ENCODE measurements around the gene POMGNT2. TPM values are rescaled to one million over a fixed set of nuclear protein-coding genes. Genes with fewer than 3 reads are reported as not detected.

The POMGNT2 gene
- total RNA-seq, 6 experiments from 2014 or later = 4.8 to 9.2 (median 6.0) TPM

DNA sequence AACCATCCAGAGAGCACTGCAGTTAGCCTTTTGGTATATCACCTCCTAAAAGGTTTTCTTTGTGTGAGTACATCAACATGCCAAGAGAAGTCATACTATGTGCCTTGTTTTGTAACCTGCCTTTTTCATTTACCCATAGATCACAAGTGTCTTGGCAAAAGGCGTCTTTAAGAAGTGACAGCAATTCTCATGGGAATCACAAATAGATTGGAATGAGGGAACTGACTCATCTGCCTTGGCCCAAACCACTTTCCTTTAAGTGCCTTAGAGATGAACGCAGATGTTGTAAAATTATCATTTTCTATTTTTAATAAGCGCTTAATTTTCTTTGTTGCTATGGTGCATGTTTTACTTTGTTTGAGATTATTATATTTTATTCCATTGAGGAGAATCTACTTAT, 20.7 kb upstream of the POMGNT2 start:
- Histone ChIP-seq H3K9me3 (no peaks in the 10 kb centered on the region), H3K4me3 (no peak overlapping the region), H3K27me3 (no peaks in the 10 kb centered on the region), H3K4me1 (no peaks in the 10 kb centered on the region), H3K36me3 (no peaks in the 10 kb centered on the region), H3K27ac (no peak overlapping the region)
- TF ChIP-seq CTCF (IDR thresholded peaks at IDR 0.05) (no peak), POLR2A (IDR thresholded peaks at IDR 0.05) (no peak)
- intact Hi-C loops (cut with DNase I) = no loop called here
- 81% methylated on average over 3 of the region's 3 CpGs for WGBS (ENCODE audit: insufficient coverage, low coverage, low lambda C conversion rate, missing lambda C conversion rate)
- DNase-seq = no peak
- ATAC-seq = no peak

- intact Hi-C loops (cut with DNase I) = no loop called here
- Histone ChIP-seq H3K27ac (no peak overlapping the region), H3K4me3 (no peak overlapping the region), H3K27me3 (no peaks in the 10 kb centered on the region), H3K36me3 (no peaks in the 10 kb centered on the region), H3K4me1 (no peaks in the 10 kb centered on the region), H3K9me3 (no peaks in the 10 kb centered on the region)
- ATAC-seq (no peak), DNase-seq (no peak)
- TF ChIP-seq CTCF (IDR thresholded peaks at IDR 0.05) (no peak), POLR2A (IDR thresholded peaks at IDR 0.05) (no peak)
These were observed 18.0 kb upstream of the POMGNT2 start for GRCh38 chr3:43123895-43124294.

GRCh38 chr3:43120937-43121336, 15.1 kb upstream of the POMGNT2 start:
- intact Hi-C loops (cut with DNase I) = no loop called here
- H3K4me3 ChIP-seq = no peak overlapping the region
- H3K27ac ChIP-seq = no peak overlapping the region
- H3K9me3 ChIP-seq = no peaks in the 10 kb centered on the region
- ATAC-seq (no peak), DNase-seq (no peak)
- H3K27me3 ChIP-seq = no peaks in the 10 kb centered on the region
- H3K36me3 ChIP-seq = no peaks in the 10 kb centered on the region
- H3K4me1 ChIP-seq = no peaks in the 10 kb centered on the region
- no peak for TF ChIP-seq CTCF (IDR thresholded peaks at IDR 0.05)
- TF ChIP-seq POLR2A (IDR thresholded peaks at IDR 0.05) = no peak
- 82% methylated on average over 3 of the region's 3 CpGs for WGBS (ENCODE audit: insufficient coverage, low coverage, low lambda C conversion rate, missing lambda C conversion rate)

DNA sequence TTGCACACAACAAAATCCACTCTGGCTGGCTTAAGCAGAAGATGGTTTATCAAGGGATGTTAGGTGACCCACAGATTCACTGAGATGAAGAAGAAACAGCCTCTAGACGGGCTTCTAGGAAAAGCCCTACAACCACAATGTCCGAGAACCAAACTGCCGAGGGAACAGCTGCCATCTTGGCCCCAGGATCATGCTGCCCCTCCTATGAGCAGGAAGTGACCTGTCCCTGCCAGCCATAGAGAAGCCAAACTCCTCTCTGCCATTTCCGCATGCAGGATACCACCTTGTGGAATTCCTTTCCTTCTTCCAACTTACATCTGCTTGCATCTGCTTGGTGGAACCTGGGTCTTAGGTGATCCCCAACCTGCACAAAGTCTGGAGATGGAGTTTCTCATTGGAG, 11.4 kb upstream of the POMGNT2 start:
- ATAC-seq = no peak
- 86% methylated on average over 1 of the region's 4 CpGs for WGBS (ENCODE audit: insufficient coverage, low coverage, low lambda C conversion rate, missing lambda C conversion rate)
- H3K27ac ChIP-seq = no peak overlapping the region
- no peaks in the 10 kb centered on the region for H3K4me1 ChIP-seq
- H3K4me3 ChIP-seq = no peak overlapping the region
- no peaks in the 10 kb centered on the region for H3K36me3 ChIP-seq
- DNase-seq = no peak
- TF ChIP-seq POLR2A (IDR thresholded peaks at IDR 0.05) = no peak
- no peak for TF ChIP-seq CTCF (IDR thresholded peaks at IDR 0.05)
- no peaks in the 10 kb centered on the region for H3K27me3 ChIP-seq
- no peaks in the 10 kb centered on the region for H3K9me3 ChIP-seq
- intact Hi-C loops (cut with DNase I) = no loop called here

- Histone ChIP-seq H3K9me3 (no peaks in the 10 kb centered on the region), H3K27me3 (no peaks in the 10 kb centered on the region), H3K4me3 (no peak overlapping the region), H3K27ac (no peak overlapping the region), H3K36me3 (no peaks in the 10 kb centered on the region), H3K4me1 (no peaks in the 10 kb centered on the region)
- DNase-seq (no peak), ATAC-seq (no peak)
- TF ChIP-seq CTCF (IDR thresholded peaks at IDR 0.05) = no peak
- no peak for TF ChIP-seq POLR2A (IDR thresholded peaks at IDR 0.05)
- 94% methylated on average over 2 of the region's 3 CpGs for WGBS (ENCODE audit: insufficient coverage, low coverage, low lambda C conversion rate, missing lambda C conversion rate)
- intact Hi-C loops (cut with DNase I) = no loop called here
These were observed 7.8 kb upstream of the POMGNT2 start for GRCh38 chr3:43113671-43114070.

Measured in right lobe of liver (tissue), 6 donors.